Parathyroid adenoma (tissue), 2 donors: ENCODE measurements around the gene CATSPERZ.

ENCODE experiments used
- H2AFZ ChIP-seq: fragments of 300-600 bp; sonication (generic); one replicate; pipeline ENCODE4 v1.7.0; 2017; ENCODE audit warnings: antibody characterized with exemption, mild to moderate bottlenecking
- H3K27ac ChIP-seq: fragments of 300-600 bp; sonication (generic); one replicate; pipeline ENCODE4 v1.7.0; 2017
- H3K27me3 ChIP-seq: fragments of 300-600 bp; sonication (generic); one replicate; pipeline ENCODE4 v1.7.0; 2017; ENCODE audit warnings: low read length; ENCODE audit not compliant: control insufficient read depth, insufficient read depth
- H3K36me3 ChIP-seq: fragments of 300-600 bp; sonication (generic); one replicate; pipeline ENCODE4 v1.7.0; 2017; ENCODE audit warnings: low read length; ENCODE audit not compliant: control insufficient read depth, insufficient read depth
- H3K4me1 ChIP-seq: fragments of 300-600 bp; sonication (generic); one replicate; pipeline ENCODE4 v1.7.0; 2017; ENCODE audit warnings: control low read depth
- H3K4me2 ChIP-seq: fragments of 300-600 bp; sonication (generic); one replicate; pipeline ENCODE4 v1.7.0; 2017; ENCODE audit warnings: low read length
- H3K4me3 ChIP-seq: fragments of 300-600 bp; sonication (generic); one replicate; pipeline ENCODE4 v1.7.0; 2017; ENCODE audit warnings: low read depth, low read length
- H3K79me2 ChIP-seq: fragments of 300-600 bp; sonication (generic); one replicate; pipeline ENCODE4 v1.7.0; 2017; ENCODE audit warnings: control low read depth
- H3K9ac ChIP-seq: fragments of 300-600 bp; sonication (generic); one replicate; pipeline ENCODE4 v1.7.0; 2017; ENCODE audit warnings: mild to moderate bottlenecking
- H3K9me3 ChIP-seq: fragments of 300-600 bp; sonication (generic); one replicate; pipeline ENCODE4 v1.7.0; 2017; ENCODE audit warnings: low read length; ENCODE audit not compliant: control insufficient read depth
- CTCF ChIP-seq: fragments of 300-600 bp; sonication (generic); IDR thresholded peaks from one replicate; pipeline ENCODE4 v1.7.0; 2017; ENCODE audit warnings: antibody characterized with exemption, mild to moderate bottlenecking
- donor health status: primary hyperparathyroidism.

Gene CATSPERZ

GRCh38 chr11:64324692-64325469 lies 24.7 kb downstream of the CATSPERZ start:
- H3K36me3 ChIP-seq, result no peaks in the 10 kb centered on the region

GRCh38 chr11:64327375-64327774 lies 27.2 kb downstream of the CATSPERZ start:
- no peak overlapping the region for H2AFZ ChIP-seq
- H3K4me2 ChIP-seq, result no peak overlapping the region
- H3K27ac ChIP-seq, result no peak overlapping the region
- no peak overlapping the region for H3K4me3 ChIP-seq
- H3K9me3 ChIP-seq, result no peaks in the 10 kb centered on the region
- no peaks in the 10 kb centered on the region for H3K27me3 ChIP-seq
- TF ChIP-seq CTCF, result no peak
- no peaks in the 10 kb centered on the region for H3K79me2 ChIP-seq
- H3K4me1 ChIP-seq, result no peaks in the 10 kb centered on the region
- H3K36me3 ChIP-seq, result no peaks in the 10 kb centered on the region
- no peak overlapping the region for H3K9ac ChIP-seq

More at GRCh38 chr11:64324692-64325469, 24.7 kb downstream of the CATSPERZ start:
- H2AFZ ChIP-seq, result no peak overlapping the region
- no peak overlapping the region for H3K9ac ChIP-seq
- H3K79me2 ChIP-seq, result no peaks in the 10 kb centered on the region
- H3K4me2 ChIP-seq, result no peak overlapping the region
- H3K27me3 ChIP-seq, result no peaks in the 10 kb centered on the region
- no peak overlapping the region for H3K4me3 ChIP-seq
- H3K27ac ChIP-seq, result no peak overlapping the region
- no peaks in the 10 kb centered on the region for H3K9me3 ChIP-seq
- H3K4me1 ChIP-seq, result no peaks in the 10 kb centered on the region
- no peak for TF ChIP-seq CTCF

GRCh38 chr11:64327993-64328392 lies 27.8 kb downstream of the CATSPERZ start:
- no peaks in the 10 kb centered on the region for H3K4me1 ChIP-seq
- no peak overlapping the region for H3K27ac ChIP-seq
- no peak overlapping the region for H3K4me2 ChIP-seq
- no peaks in the 10 kb centered on the region for H3K27me3 ChIP-seq
- no peak overlapping the region for H2AFZ ChIP-seq
- no peak for TF ChIP-seq CTCF
- H3K79me2 ChIP-seq, result no peaks in the 10 kb centered on the region
- no peaks in the 10 kb centered on the region for H3K36me3 ChIP-seq
- H3K4me3 ChIP-seq, result no peak overlapping the region
- no peak overlapping the region for H3K9ac ChIP-seq
- no peaks in the 10 kb centered on the region for H3K9me3 ChIP-seq

- Histone ChIP-seq H3K27me3 (no peaks in the 10 kb centered on the region), H3K4me3 (no peak overlapping the region), H3K36me3 (no peaks in the 10 kb centered on the region), H3K79me2 (no peaks in the 10 kb centered on the region), H2AFZ (no peak overlapping the region), H3K4me2 (no peak overlapping the region), H3K4me1 (no peaks in the 10 kb centered on the region), H3K9ac (no peak overlapping the region), H3K9me3 (no peaks in the 10 kb centered on the region), H3K27ac (no peak overlapping the region)
- no peak for TF ChIP-seq CTCF
Measured at GRCh38 chr11:64330888-64331287, 30.7 kb downstream of the CATSPERZ start.
